IMR-90 (cell line): ENCODE results near the gene VOPP1. TPM values are rescaled to one million over a fixed set of nuclear protein-coding genes. Genes with fewer than 3 reads are reported as not detected.

ENCODE experiments used
- ATAC-seq: fragments of 200-7000 bp; cut with Tn5 transposase; 2 replicates; pipeline ENCODE4 v1.9.1; 2020; ENCODE audit warnings: low read depth, mild to moderate bottlenecking, moderate library complexity
- BruUV-seq: library from RNA; stranded (reverse); fragments of 400-500 nt; replicated peaks from 2 replicates; lab custom pipeline; 2021; lab: Mats Ljungman, UMichigan
- CTCF ChIA-PET: fragments of 300-600 bp; formaldehyde crosslinking; extraction: SDS; loops from one replicate; lab custom pipeline; 2021; ENCODE audit warnings: antibody characterized with exemption; lab: Yijun Ruan, JAX
- POLR2A ChIA-PET: fragments of 300-600 bp; sonication (Branson Sonifier 250); formaldehyde crosslinking; loops from one replicate; lab custom pipeline; 2022; ENCODE audit warnings: antibody characterized with exemption; ENCODE audit not compliant: unreplicated experiment; lab: Charles Lee
- DNase-seq: peaks from one replicate; pipeline ENCODE4 v3.0.0; 2013
- H2AFZ ChIP-seq: replicated peaks from 2 replicates; pipeline ENCODE3; 2013; ENCODE audit warnings: low read length, mild to moderate bottlenecking; ENCODE audit not compliant: poor library complexity
- H2AK5ac ChIP-seq: 2 replicates; pipeline ENCODE4 v1.6.1; 2013; ENCODE audit warnings: low read depth, low read length, inconsistent platforms
- H2AK9ac ChIP-seq: replicated peaks from 2 replicates; pipeline ENCODE3; 2013; ENCODE audit warnings: mild to moderate bottlenecking, low read depth, low read length, moderate library complexity; ENCODE audit not compliant: poor library complexity
- H2BK120ac ChIP-seq: 2 replicates; pipeline ENCODE4 v1.6.1; 2013; ENCODE audit warnings: low read depth, low read length, inconsistent platforms
- H2BK15ac ChIP-seq: 3 replicates; pipeline ENCODE4 v1.6.1; 2013; ENCODE audit warnings: low read depth, low read length, inconsistent platforms
- H2BK20ac ChIP-seq: 2 replicates; pipeline ENCODE4 v1.6.1; 2013; ENCODE audit warnings: low read depth, mild to moderate bottlenecking, inconsistent platforms, low read length, moderate library complexity
- H2BK5ac ChIP-seq: 2 replicates; pipeline ENCODE4 v1.6.1; 2013; ENCODE audit warnings: mild to moderate bottlenecking, low read depth, low read length, inconsistent platforms; ENCODE audit not compliant: poor library complexity, severe bottlenecking
- H3K14ac ChIP-seq: replicated peaks from 2 replicates; pipeline ENCODE4 v1.6.1; 2013; ENCODE audit warnings: low read depth, low read length, inconsistent platforms
- H3K18ac ChIP-seq: 2 replicates; pipeline ENCODE4 v1.6.1; 2013; ENCODE audit warnings: low read depth, low read length, control low read depth
- H3K23ac ChIP-seq: 2 replicates; pipeline ENCODE4 v1.6.1; 2013; ENCODE audit warnings: low read depth, low read length, inconsistent platforms
- H3K27ac ChIP-seq: 2 replicates; pipeline ENCODE4 v1.5.1; 2013; ENCODE audit warnings: mild to moderate bottlenecking, control low read depth, low read length; ENCODE audit not compliant: insufficient read depth
- H3K27me3 ChIP-seq: 2 replicates; pipeline ENCODE4 v1.6.1; 2013; ENCODE audit warnings: low read length; ENCODE audit not compliant: control insufficient read depth, insufficient read depth
- H3K36me3 ChIP-seq: 2 replicates; pipeline ENCODE4 v1.6.1; 2013; ENCODE audit warnings: low read length, mixed read lengths; ENCODE audit not compliant: control insufficient read depth, insufficient read depth
- H3K4ac ChIP-seq: 2 replicates; pipeline ENCODE4 v1.6.1; 2013; ENCODE audit warnings: low read depth, low read length, inconsistent platforms
- H3K4me1 ChIP-seq: 2 replicates; pipeline ENCODE4 v1.6.1; 2013; ENCODE audit warnings: low read length, mixed read lengths; ENCODE audit not compliant: control insufficient read depth, insufficient read depth
- H3K4me2 ChIP-seq: 2 replicates; pipeline ENCODE4 v1.6.1; 2013; ENCODE audit warnings: low read depth, mild to moderate bottlenecking, control low read depth, low read length, moderate library complexity
- H3K4me3 ChIP-seq: 2 replicates; pipeline ENCODE4 v1.5.1; 2013; ENCODE audit warnings: low read depth, mild to moderate bottlenecking, control low read depth, low read length, moderate library complexity; ENCODE audit not compliant: insufficient read depth
- H3K56ac ChIP-seq: 2 replicates; pipeline ENCODE4 v1.6.1; 2013; ENCODE audit warnings: low read length, inconsistent platforms; ENCODE audit not compliant: insufficient read depth; ENCODE audit errors: extremely low read depth
- H3K79me1 ChIP-seq, 2 experiments: 2 replicates each; pipeline ENCODE4 v1.6.1; 2013; ENCODE audit warnings: low read length in 2 of 2, inconsistent platforms in 1 of 2, low read depth in 1 of 2
- H3K9ac ChIP-seq: 2 replicates; pipeline ENCODE4 v1.6.1; 2013; ENCODE audit warnings: low read depth, low read length, control low read depth
- H3K9me1 ChIP-seq: 2 replicates; pipeline ENCODE4 v1.6.1; 2013; ENCODE audit warnings: low read length, inconsistent platforms; ENCODE audit not compliant: insufficient read depth
- H3K9me3 ChIP-seq: 2 replicates; pipeline ENCODE4 v1.6.1; 2013; ENCODE audit warnings: low read length; ENCODE audit not compliant: control insufficient read depth, insufficient read depth
- H4K20me1 ChIP-seq: 2 replicates; pipeline ENCODE4 v1.6.1; 2013; ENCODE audit warnings: low read length, inconsistent platforms; ENCODE audit not compliant: insufficient read depth
- H4K5ac ChIP-seq: 2 replicates; pipeline ENCODE4 v1.6.1; 2013; ENCODE audit warnings: mild to moderate bottlenecking, low read depth, low read length, control low read depth
- H4K8ac ChIP-seq, 2 experiments: 2 replicates each; pipeline ENCODE4 v1.6.1; 2013; ENCODE audit warnings: low read depth in 2 of 2, low read length in 2 of 2, control low read depth in 1 of 2, inconsistent platforms in 1 of 2
- H4K91ac ChIP-seq: 2 replicates; pipeline ENCODE4 v1.6.1; 2013; ENCODE audit warnings: low read depth, low read length, inconsistent platforms; ENCODE audit not compliant: insufficient read depth
- BHLHE40 ChIP-seq: fragments of 150-350 bp; IDR thresholded peaks from 2 replicates; pipeline ENCODE4 v1.6.1; 2016; ENCODE audit warnings: mild to moderate bottlenecking, low read depth, low read length
- CEBPB ChIP-seq: IDR thresholded peaks from 2 replicates; pipeline ENCODE4 v1.6.1; 2012; ENCODE audit warnings: low read depth, low read length, improper control_type of control experiment
- CHD1 ChIP-seq: IDR thresholded peaks from 2 replicates; pipeline ENCODE4 v1.6.1; 2012; ENCODE audit warnings: low read depth, low read length, improper control_type of control experiment
- CTCF ChIP-seq: conservative IDR thresholded peaks from 2 replicates; pipeline ENCODE4 v1.5.1; 2012; ENCODE audit warnings: mild to moderate bottlenecking, low read depth, low read length, improper control_type of control experiment
- ELK1 ChIP-seq: fragments of 150-350 bp; IDR thresholded peaks from 2 replicates; pipeline ENCODE4 v1.6.1; 2016; ENCODE audit warnings: low read depth, mild to moderate bottlenecking, low read length, moderate library complexity, borderline replicate concordance
- FOS ChIP-seq: fragments of 150-350 bp; IDR thresholded peaks from 2 replicates; pipeline ENCODE4 v1.6.1; 2016; ENCODE audit warnings: low read depth, low read length
- MAFK ChIP-seq: IDR thresholded peaks from 2 replicates; pipeline ENCODE4 v1.6.1; 2012; ENCODE audit warnings: low read depth, low read length, improper control_type of control experiment
- MAZ ChIP-seq: IDR thresholded peaks from 2 replicates; pipeline ENCODE4 v1.6.1; 2012; ENCODE audit warnings: low read depth, mild to moderate bottlenecking, low read length, improper control_type of control experiment, moderate library complexity, borderline replicate concordance
- MXI1 ChIP-seq: IDR thresholded peaks from 2 replicates; pipeline ENCODE4 v1.6.1; 2012; ENCODE audit warnings: low read depth, mild to moderate bottlenecking, low read length, moderate library complexity, borderline replicate concordance
- NFE2L2 ChIP-seq: fragments of 150-350 bp; IDR thresholded peaks from 2 replicates; pipeline ENCODE4 v1.6.1; 2016; ENCODE audit warnings: low read depth, mild to moderate bottlenecking, low read length
- POLR2A ChIP-seq: IDR thresholded peaks from 2 replicates; pipeline ENCODE4 v1.6.1; 2012; ENCODE audit warnings: mild to moderate bottlenecking, low read depth, low read length
- RAD21 ChIP-seq: IDR thresholded peaks from 2 replicates; pipeline ENCODE4 v1.6.1; 2012; ENCODE audit warnings: low read length, improper control_type of control experiment
- RCOR1 ChIP-seq: IDR thresholded peaks from 2 replicates; pipeline ENCODE4 v1.6.1; 2012; ENCODE audit warnings: mild to moderate bottlenecking, low read length, improper control_type of control experiment; ENCODE audit not compliant: insufficient replicate concordance
- RFX5 ChIP-seq: IDR thresholded peaks from 2 replicates; pipeline ENCODE4 v1.8.0; 2012; ENCODE audit warnings: low read depth, mild to moderate bottlenecking, low read length, moderate library complexity
- SMC3 ChIP-seq: fragments of 150-350 bp; IDR thresholded peaks from 2 replicates; pipeline ENCODE4 v1.6.1; 2016; ENCODE audit warnings: low read depth, mild to moderate bottlenecking, antibody characterized with exemption, low read length, moderate library complexity
- USF2 ChIP-seq: fragments of 150-350 bp; IDR thresholded peaks from 2 replicates; pipeline ENCODE4 v1.6.1; 2017; ENCODE audit warnings: mild to moderate bottlenecking, antibody characterized with exemption, low read length, low read depth
- WGBS, 2 experiments: methylation state at CpG; one replicate each; pipeline versions ENCODE4 v1.1.5 to v1.1.7; 2013; ENCODE audit warnings: missing lambda C conversion rate in 2 of 2; ENCODE audit not compliant: insufficient read length in 1 of 2; ENCODE audit errors: extremely low coverage in 2 of 2; 5-methylcytosine and 5-hydroxymethylcytosine counted together
- dilution Hi-C: fragments of 300-500 bp; cut with HindIII; formaldehyde crosslinking; loops from one replicate; pipeline ENCODE4 v1.14.3; 2018; ENCODE audit warnings: low sequenced_read_pairs; ENCODE audit not compliant: unreplicated experiment
- in situ Hi-C: fragments of 300-500 bp; cut with MboI; formaldehyde crosslinking; loops from 3 replicates; pipeline ENCODE4 v1.14.3; 2019; ENCODE audit warnings: low sequenced_read_pairs, inconsistent platforms, mixed read lengths
- intact Hi-C: fragments of 100-400 bp; cut with micrococcal nuclease; formaldehyde crosslinking; loops from 2 replicates; pipeline ENCODE4 v1.10.0; 2022
- polyA plus RNA-seq, 3 experiments: library from polyadenylated mRNA; depleted of rRNA; stranded (reverse); fragments of >200 nt; gene quantifications; 2 replicates each; pipeline ENCODE4 v1.2.3, GENCODE V29; 2012; ENCODE audit warnings: low replicate concordance in 1 of 3
- total RNA-seq: library from RNA; depleted of rRNA; stranded (reverse); fragments of >200 nt; gene quantifications from 2 replicates; pipeline ENCODE4 v1.2.3, GENCODE V29; 2012

VOPP1 gene
- total and polyA plus RNA-seq, 2 of the 4 experiments (the other 2 are of a cell fraction): 60.2 to 94.5 TPM

GRCh38 chr7:55501611-55502010 is 70.7 kb downstream of the VOPP1 start:
- Histone ChIP-seq H3K79me1 (peaks cover 46 to 91% of the 10 kb centered on the region in 2 experiments), H3K4me3 (no peak overlapping the region), H4K8ac (no peak overlapping the region), H3K23ac (no peak overlapping the region), H2BK20ac (no peak overlapping the region), H3K27ac (no peak overlapping the region), H3K9ac (no peak overlapping the region), H3K18ac (no peak overlapping the region), H3K14ac (no peak overlapping the region), H2BK5ac (no peak overlapping the region), H3K4me2 (no peak overlapping the region), H3K56ac (no peak overlapping the region), H3K36me3 (peaks cover 12% of the 10 kb centered on the region), H4K91ac (no peak overlapping the region), H2BK120ac (no peak overlapping the region), H2AK9ac (no peak overlapping the region), H4K20me1 (peaks cover 24% of the 10 kb centered on the region), H3K9me1 (peaks cover 19% of the 10 kb centered on the region), H3K4ac (no peak overlapping the region), H2AK5ac (no peak overlapping the region), H3K4me1 (peaks cover 10% of the 10 kb centered on the region), H2BK15ac (no peak overlapping the region), H3K27me3 (no peaks in the 10 kb centered on the region), H3K9me3 (no peaks in the 10 kb centered on the region), H2AFZ (no peak overlapping the region), H4K5ac (no peak overlapping the region)
- in situ Hi-C loops: no loop called here
- dilution Hi-C loops: no loop called here
- ChIA-PET POLR2A (no interaction called here), CTCF (no interaction called here)
- no TSS peak for BruUV-seq
- intact Hi-C loops: no loop called here
- TF ChIP-seq RCOR1: no peak
- no peak for TF ChIP-seq CTCF
- TF ChIP-seq NFE2L2: no peak
- no peak for TF ChIP-seq FOS
- TF ChIP-seq ELK1: no peak
- TF ChIP-seq MAFK: no peak
- TF ChIP-seq MAZ: no peak
- no peak for TF ChIP-seq USF2
- no peak for TF ChIP-seq POLR2A
- no peak for TF ChIP-seq SMC3
- TF ChIP-seq BHLHE40: no peak
- TF ChIP-seq RFX5: no peak
- no peak for TF ChIP-seq RAD21
- TF ChIP-seq MXI1: no peak
- no peak for TF ChIP-seq CEBPB
- TF ChIP-seq CHD1: no peak
- WGBS, 2 experiments: no CpG with 5 or more reads among the region's 3 CpGs
- ATAC-seq: no peak
- no peak for DNase-seq
